ENCODE measurements around the gene S100A12. TPM values are rescaled to one million over a fixed set of nuclear protein-coding genes. Genes with fewer than 3 reads are reported as not detected.

Gene S100A12
- total RNA-seq, 1 donor from 2014 or later: not detected

DNA sequence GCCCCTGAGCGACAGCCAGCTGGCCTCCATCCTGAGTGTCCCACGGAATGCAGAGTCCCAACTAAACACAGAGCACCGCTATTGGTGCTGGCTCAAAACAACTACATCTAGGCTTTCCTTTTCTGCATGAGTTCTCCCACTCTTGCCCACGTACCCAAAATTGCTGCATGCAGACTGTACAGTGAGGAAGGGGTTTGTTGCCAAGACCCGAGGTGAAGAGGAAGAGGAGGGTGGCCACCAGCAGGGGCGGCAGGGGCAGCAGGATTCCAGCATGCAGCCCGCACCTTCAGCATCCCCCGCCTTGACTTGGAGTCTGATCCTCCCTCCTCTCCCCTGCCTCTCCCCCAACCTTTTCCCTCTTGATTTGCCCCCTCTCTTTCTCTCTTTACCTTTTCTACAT, 9.7 kb downstream of the S100A12 start:
- no peak for DNase-seq (ENCODE audit: low spot score, unreplicated experiment)
- H3K9me3 Mint-ChIP-seq (ENCODE audit: low read depth): no peaks in the 10 kb centered on the region
- H3K36me3 Mint-ChIP-seq (ENCODE audit: insufficient read depth): no peaks in the 10 kb centered on the region
- peaks cover 11% of the 10 kb centered on the region for H3K4me1 Mint-ChIP-seq (ENCODE audit: low read depth)
- H3K4me3 Mint-ChIP-seq (ENCODE audit: low read depth): no peak overlapping the region
- H3K27me3 Mint-ChIP-seq: peaks cover 5% of the 10 kb centered on the region
- peak overlapping the region; percentile 86 for H3K27ac Mint-ChIP-seq
- TF ChIP-seq, protein P1, sequence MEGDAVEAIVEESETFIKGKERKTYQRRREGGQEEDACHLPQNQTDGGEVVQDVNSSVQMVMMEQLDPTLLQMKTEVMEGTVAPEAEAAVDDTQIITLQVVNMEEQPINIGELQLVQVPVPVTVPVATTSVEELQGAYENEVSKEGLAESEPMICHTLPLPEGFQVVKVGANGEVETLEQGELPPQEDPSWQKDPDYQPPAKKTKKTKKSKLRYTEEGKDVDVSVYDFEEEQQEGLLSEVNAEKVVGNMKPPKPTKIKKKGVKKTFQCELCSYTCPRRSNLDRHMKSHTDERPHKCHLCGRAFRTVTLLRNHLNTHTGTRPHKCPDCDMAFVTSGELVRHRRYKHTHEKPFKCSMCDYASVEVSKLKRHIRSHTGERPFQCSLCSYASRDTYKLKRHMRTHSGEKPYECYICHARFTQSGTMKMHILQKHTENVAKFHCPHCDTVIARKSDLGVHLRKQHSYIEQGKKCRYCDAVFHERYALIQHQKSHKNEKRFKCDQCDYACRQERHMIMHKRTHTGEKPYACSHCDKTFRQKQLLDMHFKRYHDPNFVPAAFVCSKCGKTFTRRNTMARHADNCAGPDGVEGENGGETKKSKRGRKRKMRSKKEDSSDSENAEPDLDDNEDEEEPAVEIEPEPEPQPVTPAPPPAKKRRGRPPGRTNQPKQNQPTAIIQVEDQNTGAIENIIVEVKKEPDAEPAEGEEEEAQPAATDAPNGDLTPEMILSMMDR (IDR thresholded peaks at IDR 0.05; ENCODE audit: unreplicated experiment): no peak

DNA sequence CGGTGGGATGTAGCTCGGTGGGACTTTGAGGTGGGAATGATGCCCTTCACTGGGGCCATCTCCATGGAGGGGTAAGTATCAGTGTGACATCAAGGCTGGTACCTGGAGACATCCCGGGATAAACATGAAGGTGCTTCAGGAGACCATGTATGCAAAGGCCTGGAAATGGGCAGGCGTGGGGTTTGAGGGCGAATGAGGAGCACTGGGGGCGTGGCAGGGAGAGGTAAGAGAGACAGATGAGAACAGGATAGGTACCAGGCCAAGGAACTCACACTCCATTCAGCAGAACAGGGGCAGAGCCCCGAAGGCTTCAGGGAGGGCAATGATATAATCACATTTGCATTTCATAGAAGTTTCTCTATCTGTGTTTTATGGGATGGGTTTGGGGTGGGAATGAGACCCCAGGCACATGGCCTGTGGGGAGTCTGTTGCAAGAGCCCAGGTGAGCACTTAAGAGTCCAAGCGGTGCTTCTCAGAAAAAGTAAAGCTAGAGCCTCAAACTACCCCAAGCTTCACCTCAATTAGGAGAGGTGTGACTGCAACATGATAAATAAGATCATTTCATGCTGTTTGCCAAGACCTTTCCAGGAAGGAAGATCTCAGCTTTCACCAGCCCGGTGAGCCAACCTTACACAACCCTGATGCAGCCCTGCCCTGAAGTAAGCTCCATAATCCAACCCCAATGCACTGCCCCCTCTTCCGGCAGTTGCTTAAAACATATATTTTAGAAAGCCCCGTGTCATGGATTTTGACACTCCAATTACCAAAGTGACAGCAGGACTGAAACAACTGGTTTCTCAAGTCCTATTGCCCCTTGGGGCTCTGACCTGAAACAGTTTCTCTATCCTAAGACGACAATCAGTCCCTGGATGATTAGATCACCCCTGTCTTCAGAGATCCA, 10.4 kb downstream of the S100A12 start:
- no peak for DNase-seq (ENCODE audit: low spot score, unreplicated experiment)
- peaks cover 9% of the 10 kb centered on the region for H3K4me1 Mint-ChIP-seq (ENCODE audit: low read depth)
- H3K36me3 Mint-ChIP-seq (ENCODE audit: insufficient read depth): no peaks in the 10 kb centered on the region
- TF ChIP-seq, protein P1 (IDR thresholded peaks at IDR 0.05; ENCODE audit: unreplicated experiment): no peak
- H3K27ac Mint-ChIP-seq: no peak overlapping the region
- H3K9me3 Mint-ChIP-seq (ENCODE audit: low read depth): no peaks in the 10 kb centered on the region
- no peak overlapping the region for H3K4me3 Mint-ChIP-seq (ENCODE audit: low read depth)
- peaks cover 5% of the 10 kb centered on the region for H3K27me3 Mint-ChIP-seq

DNA sequence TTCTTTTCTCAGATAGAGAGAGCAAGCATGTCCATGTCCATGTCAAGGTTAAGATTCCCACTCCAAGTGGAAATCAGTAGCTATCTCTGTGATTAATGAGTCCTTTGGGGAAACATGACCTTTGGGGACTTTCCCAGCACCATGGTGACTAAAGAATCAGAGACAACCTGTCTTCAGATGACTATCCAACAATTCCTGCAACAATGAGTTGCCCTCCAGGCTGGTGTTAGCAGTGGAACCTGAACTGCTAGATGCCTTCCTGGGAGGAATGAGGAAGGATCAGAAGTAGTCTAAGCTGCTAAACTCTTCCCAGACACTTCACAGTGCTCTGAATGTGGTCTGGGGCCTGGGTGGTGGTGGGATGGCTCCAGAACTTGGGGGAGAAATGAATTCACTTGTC, 11.3 kb downstream of the S100A12 start:
- Mint-ChIP-seq H3K9me3 (ENCODE audit: low read depth) (no peaks in the 10 kb centered on the region), H3K4me3 (ENCODE audit: low read depth) (no peak overlapping the region), H3K27me3 (peaks cover 5% of the 10 kb centered on the region), H3K4me1 (ENCODE audit: low read depth) (peaks cover 4% of the 10 kb centered on the region), H3K36me3 (ENCODE audit: insufficient read depth) (no peaks in the 10 kb centered on the region), H3K27ac (no peak overlapping the region)
- TF ChIP-seq, protein P1 (IDR thresholded peaks at IDR 0.05; ENCODE audit: unreplicated experiment): no peak
- no peak for DNase-seq (ENCODE audit: low spot score, unreplicated experiment)

DNA sequence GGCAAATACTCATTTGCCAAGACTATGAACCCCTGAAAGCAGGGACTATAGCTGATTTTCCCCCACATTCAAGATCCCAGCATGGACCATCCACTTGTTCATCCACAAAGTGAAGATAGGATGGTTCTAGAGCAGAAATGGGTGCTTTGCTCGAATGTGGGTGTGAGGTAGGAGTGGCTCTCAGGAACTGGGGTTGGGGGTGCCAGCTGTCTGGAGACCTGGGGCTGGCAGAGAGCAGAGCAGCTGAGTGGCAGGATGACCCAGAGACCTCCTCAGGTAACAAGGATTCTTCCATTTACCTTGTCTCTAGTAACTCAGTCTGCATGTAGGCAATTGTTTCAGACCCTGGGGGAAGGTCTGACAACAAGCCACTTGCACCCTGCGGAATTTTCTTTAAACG, 11.8 kb downstream of the S100A12 start:
- Mint-ChIP-seq H3K9me3 (ENCODE audit: low read depth) (no peaks in the 10 kb centered on the region), H3K4me3 (ENCODE audit: low read depth) (no peak overlapping the region), H3K36me3 (ENCODE audit: insufficient read depth) (no peaks in the 10 kb centered on the region), H3K4me1 (ENCODE audit: low read depth) (peaks cover 4% of the 10 kb centered on the region), H3K27ac (no peak overlapping the region), H3K27me3 (peaks cover 5% of the 10 kb centered on the region)
- DNase-seq (ENCODE audit: low spot score, unreplicated experiment): no peak
- TF ChIP-seq, protein P1 (IDR thresholded peaks at IDR 0.05; ENCODE audit: unreplicated experiment): no peak

DNA sequence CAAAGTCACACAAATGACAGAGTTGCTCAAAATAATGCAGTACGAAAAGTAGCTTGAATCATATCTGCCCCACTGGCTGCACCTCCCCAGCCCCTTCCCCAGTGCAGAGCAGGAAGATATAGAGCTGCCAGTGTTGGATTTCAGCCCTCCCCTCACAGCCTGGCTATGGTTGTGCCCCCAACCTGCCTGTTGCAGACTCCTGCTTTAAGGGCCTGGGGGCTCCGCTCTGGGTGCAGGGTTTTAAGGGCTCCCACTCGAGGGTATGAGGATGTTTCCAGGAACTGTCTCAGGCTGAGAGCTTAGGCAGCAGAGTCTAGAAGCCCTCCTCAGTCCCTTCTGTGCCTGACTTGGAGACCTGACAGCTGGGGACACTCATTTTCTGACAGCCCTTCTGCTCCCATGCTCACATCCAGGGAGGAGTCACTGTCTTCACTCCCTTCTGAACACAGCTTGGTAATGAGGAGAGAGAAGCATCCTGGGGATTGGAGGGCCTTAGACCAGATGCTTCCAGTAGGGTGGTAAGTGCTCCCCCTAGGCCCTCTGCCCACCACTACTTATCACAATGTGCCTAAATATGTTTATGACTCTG, 13.1 kb downstream of the S100A12 start:
- Mint-ChIP-seq H3K36me3 (ENCODE audit: insufficient read depth) (no peaks in the 10 kb centered on the region), H3K9me3 (ENCODE audit: low read depth) (no peaks in the 10 kb centered on the region), H3K4me1 (ENCODE audit: low read depth) (peaks cover 4% of the 10 kb centered on the region), H3K27me3 (peaks cover 3% of the 10 kb centered on the region), H3K4me3 (ENCODE audit: low read depth) (no peak overlapping the region), H3K27ac (no peak overlapping the region)
- TF ChIP-seq, protein P1 (IDR thresholded peaks at IDR 0.05; ENCODE audit: unreplicated experiment): no peak
- DNase-seq (ENCODE audit: low spot score, unreplicated experiment): no peak

Measured in progenitor cell of endocrine pancreas (in vitro differentiated cells).